ENCODE results near the gene PDGFRB.

DNA sequence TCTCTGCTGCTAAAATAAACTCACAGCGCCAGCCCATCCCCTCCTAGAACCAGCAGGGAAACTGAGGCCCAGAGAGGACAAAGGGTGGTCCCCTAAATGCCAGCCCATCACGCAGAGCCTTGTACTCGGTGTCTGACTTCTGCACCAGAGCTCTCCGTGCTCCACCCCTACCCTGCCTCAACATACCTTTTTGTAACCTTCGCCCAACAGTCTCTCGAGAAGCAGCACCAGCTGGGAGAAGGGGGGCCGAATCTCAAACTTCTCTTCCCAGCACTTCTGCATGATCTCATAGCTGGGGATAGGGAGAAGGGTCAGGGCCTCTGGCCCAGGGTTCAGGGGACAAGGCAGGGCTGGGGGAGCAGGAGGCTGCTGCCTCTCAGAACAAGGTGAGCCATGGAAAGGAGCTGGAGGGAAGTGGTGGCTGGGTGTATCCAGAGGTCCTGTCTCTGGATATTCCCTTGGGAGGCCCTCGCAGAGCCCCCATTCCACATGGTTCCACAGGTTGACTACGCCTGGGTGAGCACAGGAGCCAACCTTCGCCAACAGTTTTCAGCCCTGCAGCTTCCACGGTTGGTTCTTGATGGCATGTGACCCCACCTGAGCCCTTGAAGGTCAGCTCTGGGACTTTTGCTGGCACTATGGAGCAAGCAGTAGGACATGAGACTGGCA lies 37.0 kb downstream of the PDGFRB start:
- no peak for TF ChIP-seq POLR2AphosphoS5 (IDR thresholded peaks at IDR 0.05; ENCODE audit: insufficient read depth in 1 of 2, low read depth in 1 of 2)
- TF ChIP-seq, protein P1, sequence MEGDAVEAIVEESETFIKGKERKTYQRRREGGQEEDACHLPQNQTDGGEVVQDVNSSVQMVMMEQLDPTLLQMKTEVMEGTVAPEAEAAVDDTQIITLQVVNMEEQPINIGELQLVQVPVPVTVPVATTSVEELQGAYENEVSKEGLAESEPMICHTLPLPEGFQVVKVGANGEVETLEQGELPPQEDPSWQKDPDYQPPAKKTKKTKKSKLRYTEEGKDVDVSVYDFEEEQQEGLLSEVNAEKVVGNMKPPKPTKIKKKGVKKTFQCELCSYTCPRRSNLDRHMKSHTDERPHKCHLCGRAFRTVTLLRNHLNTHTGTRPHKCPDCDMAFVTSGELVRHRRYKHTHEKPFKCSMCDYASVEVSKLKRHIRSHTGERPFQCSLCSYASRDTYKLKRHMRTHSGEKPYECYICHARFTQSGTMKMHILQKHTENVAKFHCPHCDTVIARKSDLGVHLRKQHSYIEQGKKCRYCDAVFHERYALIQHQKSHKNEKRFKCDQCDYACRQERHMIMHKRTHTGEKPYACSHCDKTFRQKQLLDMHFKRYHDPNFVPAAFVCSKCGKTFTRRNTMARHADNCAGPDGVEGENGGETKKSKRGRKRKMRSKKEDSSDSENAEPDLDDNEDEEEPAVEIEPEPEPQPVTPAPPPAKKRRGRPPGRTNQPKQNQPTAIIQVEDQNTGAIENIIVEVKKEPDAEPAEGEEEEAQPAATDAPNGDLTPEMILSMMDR (IDR thresholded peaks at IDR 0.05) = no peak

Measured in vagina (tissue), 2 donors.